ENCODE results near the gene LDAH.
"Not testable (repeated sequence)": the region's sequence is repeated elsewhere in the genome, so short reads cannot be mapped to it uniquely, and the experiment has no call there.

Gene LDAH

DNA sequence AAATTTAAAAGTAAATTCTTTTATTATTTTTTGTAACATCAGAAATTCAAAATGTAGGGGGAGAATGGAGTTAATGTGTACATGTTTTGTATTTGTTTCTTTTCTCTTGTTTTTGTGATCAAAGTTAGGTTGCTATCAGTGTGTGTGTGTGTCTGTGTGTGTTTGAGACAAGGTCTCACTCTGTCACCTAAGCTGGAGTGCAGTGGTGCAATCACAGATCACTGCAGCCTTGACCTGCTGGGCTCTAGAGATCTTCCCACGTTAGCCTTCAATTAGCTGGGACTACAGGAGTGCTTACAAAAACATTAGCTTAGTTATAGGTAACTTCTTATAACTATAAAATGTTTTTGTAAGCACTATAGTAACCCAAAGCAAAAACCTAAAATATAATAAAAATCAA, 105.3 kb downstream of the LDAH start:
- DNase-seq: no peak

DNA sequence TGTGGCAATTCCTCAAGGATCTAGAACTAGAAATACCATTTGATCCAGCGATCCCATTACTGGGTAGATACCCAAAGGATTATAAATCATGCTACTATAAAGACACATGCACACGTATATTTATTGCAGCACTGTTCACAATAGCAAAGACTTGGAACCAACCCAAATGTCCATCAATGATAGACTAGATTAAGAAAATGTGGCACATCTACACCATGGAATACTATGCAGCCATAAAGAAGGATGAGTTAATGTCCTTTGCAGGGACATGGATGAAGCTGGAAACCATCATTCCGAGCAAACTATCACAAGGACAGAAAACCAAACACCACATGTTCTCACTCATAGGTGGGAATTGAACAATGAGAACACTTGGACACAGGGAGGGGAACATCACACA, 106.7 kb downstream of the LDAH start:
- DNase-seq: not testable (repeated sequence)

DNA sequence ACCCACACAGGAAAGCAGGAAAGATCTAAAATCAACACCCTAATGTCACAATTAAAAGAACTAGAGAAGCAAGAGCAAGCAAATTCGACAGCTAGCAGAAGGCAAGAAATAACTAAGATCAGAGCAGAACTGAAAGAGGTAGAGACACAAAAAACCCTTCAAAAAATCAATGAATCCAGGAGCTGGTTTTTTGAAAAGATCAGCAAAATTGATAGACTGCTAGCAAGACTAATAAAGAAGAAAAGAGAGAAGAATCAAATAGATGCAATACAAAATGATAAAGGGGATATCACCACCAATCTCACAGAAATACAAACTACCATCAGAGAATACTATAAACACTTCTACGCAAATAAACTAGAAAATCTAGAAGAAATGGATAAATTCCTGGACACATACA, 108.5 kb downstream of the LDAH start:
- not testable (repeated sequence) for DNase-seq

DNA sequence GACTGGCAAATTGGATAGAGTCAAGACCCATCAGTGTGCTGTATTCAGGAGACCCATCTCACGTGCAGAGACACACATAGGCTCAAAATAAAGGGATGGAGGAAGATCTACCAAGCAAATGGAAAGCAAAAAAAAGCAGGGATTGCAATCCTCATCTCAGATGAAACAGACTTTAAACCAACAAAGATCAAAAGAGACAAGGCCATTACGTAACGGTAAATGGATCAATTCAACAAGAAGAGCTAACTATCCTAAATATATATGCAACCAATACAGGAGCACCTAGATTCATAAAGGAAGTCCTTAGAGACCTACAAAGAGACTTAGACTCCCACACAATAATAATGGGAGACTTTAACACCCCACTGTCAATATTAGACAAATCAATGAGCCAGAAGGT, 109.3 kb downstream of the LDAH start:
- not testable (repeated sequence) for DNase-seq

DNA sequence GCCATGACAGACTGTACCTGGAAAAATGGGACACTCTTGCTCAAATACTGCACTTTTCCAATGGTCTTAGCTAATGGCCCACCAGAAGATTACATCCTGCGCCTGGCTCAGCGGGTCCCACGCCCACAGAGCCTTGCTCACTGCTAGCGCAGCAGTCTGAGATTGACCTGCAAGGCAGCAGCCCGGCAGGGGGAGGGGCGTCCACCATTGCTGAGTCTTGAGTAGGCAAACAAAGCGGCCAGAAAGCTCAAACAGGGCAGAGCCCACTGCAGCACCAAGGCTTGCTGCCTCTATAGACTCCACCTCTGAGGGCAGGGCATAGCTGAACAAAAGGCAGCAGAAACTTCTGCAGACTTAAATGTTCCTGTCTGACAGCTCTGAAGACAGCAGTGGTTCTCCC, 111.3 kb downstream of the LDAH start:
- DNase-seq: not testable (repeated sequence)

DNA sequence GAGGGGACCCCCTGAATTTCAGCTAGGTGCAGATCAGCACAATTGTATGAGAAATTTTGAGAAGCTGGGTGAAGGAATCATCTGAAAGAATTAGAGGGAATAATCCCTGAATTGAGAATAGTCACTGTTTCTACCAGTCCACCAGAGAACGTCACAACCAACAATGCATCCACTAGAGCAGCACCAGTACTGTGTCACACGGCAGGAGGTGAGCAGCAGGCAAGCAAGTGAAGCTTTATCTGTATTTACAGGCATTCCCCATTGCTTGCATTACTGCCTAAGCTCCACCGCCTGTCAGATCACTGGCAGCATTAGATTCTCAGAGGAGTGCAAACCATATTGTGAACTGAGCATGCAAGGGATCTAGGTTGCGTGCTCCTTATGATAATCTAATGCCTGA, 115.3 kb downstream of the LDAH start:
- DNase-seq: no peak

DNA sequence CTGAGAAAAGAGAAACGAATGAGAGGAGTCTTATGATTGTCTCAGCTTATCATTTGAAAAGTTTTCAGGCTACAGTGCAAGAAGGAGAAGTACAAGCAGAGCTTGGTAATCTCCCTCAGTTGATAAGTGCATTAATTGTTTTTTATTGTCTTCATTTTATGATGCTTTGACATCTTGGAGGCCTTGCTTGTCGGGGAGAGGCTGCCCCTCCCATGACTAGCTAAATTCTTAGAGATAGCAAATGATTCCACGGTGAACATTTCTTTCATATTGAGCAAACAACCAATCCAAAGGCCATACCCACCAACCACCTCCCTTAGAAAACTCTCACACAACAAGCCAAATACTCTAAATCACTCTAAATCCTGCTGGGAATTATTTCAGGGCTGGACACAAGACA, 116.1 kb downstream of the LDAH start:
- no peak for DNase-seq

DNA sequence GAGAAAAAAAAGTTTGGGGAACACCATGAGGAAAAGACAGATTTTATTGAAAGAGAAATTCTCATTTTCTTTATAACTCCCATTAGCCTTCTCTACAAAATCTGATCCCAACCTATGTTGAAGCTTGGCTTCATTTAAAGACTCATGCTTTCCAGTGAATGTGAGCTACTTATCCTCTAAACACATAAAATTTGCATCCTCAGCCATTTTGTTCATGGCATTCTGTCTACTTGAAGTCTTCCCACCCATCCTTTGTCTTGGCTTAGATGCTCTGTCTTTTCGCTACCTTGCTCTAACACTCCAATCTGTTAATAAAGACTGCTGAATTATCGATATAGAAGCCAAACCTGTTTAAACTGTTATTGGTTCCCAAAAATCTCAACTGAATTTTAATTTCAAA, 116.7 kb downstream of the LDAH start:
- DNase-seq: no peak

DNA sequence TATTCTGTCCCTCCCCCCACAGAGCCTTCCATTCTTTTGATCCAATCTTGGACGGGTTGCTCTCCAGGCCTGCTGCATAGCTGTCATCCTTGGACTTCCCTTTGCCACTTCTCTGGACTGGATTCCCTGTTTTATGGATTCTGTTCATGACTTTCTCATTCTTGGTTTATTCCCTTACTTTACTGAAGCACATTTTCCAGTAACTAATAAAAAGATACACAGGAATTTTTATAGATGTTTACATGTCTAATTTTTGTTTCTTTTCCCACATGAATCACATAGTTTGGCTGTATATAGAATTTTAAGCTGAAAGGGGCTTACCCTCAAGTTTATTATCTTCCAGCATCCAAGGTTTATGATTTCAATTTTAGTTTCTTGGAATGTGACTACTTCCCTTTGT, 118.0 kb downstream of the LDAH start:
- no peak for DNase-seq

DNA sequence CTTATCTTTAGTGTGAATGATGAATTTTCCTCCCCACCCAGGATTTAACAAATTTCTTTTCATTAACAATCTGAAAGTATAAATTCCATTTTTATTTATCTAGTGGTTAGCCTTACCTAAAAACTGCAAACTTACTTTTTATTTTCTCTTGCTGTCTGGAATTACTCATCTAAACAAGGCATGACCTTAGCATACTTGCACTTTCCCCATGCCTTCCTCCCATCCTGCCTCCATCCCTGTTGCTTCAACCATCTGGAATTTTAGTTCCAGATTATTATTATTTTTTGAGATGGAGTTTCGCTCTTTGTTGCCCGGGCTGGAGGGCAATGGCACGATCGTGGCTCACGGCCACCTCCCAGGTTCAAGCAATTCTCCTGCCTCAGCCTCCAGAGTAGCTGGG, 120.3 kb downstream of the LDAH start:
- DNase-seq: no peak

DNA sequence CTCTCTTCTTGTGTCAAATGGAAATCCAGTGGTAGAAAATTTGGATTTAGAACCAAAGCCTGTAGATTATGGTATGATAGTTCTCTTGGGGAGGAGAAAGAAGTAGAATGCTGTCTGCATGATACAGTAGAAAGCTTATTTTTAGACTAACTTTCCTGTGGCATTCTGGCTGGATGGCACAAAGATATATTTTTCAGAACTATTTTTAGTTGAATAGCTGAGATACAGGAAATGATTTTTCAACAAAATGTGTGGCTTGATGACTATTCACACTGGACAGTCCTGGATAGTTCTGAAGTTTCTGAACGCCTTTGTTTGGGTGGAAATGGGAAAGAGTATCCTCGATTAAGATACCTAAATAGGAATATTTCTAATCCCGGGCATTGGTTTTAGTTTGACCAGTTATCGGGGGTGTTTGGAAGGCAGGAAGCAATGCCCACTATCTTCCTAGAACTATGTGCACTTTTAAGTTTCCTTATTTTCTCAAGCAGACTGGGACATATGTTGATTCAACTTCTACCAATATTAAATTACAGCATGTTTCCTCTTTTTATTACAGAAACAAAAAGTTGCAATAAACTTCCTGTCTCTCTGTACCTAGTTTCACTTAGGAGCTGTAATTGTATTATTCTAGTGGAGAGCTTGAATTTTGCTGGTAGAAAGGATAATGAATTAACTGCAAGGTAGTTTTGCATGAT, 123.8 kb downstream of the LDAH start:
- DNase-seq: no peak

DNA sequence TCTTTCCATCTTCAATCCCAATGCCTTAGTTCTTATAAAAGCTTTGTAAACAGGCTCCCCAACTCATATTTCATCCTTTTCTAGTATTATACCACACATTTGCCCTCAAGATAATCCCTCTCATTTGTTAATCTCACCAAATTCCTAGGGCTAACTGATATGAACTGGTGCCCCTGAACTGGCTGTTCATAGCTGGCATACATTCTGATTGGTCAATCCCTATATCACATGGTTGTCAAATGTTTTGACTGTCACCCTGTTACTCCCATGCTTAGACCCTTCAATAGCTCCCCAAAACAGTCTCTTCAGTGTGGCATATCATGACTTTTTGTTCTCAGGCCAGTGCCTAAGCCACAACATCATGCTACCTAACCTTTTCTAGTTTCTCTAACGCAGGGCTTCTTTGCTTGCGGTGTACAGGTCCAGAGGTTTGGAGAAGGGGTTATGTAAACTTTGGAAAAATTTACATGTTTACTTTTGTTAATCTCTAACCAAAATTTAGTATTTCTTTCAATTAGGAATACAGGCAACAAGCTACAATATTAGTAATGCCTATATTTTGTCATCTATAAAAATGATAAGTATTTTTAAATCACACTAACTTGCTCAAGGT, 125.5 kb downstream of the LDAH start:
- no peak for DNase-seq

DNA sequence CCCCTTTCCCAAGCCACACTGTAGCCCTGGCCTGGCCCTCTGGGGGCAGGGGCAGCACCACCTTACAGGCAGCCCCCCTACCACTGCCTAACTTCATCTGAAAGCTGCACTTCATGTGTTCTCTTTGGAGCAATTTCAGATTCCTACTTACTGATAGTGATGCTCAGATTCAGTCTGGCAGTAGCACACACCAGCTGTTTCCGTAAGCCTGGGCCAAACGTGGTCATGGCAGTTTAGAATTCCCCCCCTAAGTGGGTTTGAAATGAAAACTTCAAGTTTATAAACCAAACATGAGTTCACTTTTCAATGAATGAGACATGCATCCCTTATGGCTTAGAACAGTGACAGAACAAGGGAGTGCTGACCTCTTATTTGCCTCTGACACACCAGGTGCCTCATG, 126.5 kb downstream of the LDAH start:
- no peak for DNase-seq

DNA sequence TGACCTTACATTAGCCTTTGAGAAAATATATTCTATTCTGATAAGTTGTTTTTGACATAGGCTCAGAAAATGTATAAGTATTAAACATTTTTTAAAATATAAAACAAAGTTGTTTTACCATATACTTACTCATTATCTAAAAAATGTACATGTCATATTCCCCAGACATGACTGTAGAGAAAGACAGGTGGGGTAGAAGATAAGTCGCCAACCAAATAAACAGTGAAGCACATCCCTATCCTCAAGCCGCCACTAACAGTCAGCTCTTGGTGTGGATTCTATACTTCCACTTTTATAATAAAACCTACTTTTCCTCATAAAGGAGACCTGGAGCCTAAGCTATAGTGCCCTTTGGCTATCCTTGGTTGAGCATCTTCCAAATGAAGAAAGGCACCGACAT, 129.6 kb downstream of the LDAH start:
- no peak for DNase-seq

DNA sequence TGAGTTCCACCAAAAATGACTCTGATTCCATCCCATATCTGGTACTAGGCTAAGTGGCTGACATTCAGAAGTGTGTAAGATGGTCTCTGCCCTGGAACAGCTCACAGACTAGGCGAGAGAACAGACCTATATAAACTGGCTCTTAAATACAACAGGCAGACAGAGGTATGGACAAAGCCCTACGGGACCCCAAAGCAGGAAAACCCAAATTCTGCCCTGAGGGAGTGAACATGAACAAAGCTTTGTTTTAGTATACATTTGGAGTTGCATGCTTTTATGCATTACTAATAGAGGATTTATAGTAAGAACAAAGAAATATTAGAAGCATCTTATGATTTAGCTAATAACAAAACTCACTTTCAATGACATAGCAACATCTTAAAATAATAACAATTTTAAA, 130.8 kb downstream of the LDAH start:
- no peak for DNase-seq

DNA sequence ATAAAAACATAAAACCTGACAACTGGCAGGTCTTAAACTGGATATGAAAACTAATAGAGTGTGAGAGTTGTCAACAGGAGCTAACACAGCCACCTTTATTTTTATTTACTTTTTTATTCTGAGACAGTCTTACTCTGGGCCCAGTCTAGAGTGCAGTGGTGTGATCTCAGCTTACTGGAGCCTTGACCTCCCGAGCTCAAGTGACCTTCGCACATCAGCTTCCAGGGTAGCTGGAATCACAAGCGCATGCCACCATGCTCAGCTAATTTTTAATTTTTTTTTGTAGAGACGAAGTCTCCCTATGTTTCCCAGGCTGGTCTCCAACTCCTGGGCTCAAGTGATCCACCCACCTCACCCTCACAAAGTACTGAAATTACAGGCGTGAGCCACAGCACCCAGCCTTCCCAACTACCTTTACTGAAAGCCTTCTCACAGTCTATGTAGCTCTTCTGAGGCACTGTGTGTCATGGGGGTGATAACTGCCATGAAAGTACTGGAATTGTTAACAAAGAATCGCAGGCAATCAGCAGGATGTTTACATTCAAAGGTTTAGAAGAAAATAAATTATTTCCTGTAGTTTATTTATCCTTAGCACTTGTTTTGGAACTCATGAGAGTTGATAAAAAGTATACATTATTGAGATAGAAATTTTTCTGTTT, 131.7 kb downstream of the LDAH start:
- DNase-seq: no peak

DNA sequence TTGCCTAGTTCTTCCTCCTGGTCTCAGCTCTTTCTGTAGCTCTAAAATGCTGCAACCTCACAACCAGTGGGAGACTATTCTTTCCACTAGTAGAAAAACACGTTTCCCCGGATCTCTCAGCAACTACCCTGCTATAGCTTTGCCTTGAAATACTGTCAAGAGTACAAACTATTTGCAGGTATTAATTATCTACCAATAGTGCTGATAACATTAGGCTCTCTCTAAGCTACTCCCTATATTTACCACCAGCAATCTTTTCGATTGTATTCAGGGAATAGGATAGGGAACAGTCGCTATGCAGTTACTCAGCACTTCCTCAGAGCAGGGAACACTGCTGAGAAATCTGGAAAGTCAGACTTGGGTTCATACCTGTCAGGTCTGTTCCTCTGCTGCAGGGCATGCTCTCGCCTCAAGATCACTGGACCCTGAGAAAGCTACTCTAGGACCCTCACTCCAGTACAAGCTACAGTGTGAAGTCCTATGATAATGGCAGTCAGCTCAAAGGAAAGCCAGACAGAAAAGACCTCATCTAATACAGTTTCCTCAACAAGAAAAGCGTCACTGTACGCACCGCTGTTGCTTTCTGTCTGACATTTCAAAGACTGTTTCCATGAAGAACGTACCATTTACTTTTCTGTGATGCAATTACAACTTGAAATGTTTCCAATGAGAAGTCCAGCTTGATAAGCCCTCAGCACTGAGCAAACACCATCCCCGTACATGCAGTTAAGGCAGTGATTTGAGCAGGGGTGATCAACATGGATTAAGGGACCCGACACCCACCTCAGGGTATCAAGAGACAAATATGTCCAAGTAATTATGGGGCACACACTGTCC, 133.3 kb downstream of the LDAH start:
- DNase-seq: no peak

DNA sequence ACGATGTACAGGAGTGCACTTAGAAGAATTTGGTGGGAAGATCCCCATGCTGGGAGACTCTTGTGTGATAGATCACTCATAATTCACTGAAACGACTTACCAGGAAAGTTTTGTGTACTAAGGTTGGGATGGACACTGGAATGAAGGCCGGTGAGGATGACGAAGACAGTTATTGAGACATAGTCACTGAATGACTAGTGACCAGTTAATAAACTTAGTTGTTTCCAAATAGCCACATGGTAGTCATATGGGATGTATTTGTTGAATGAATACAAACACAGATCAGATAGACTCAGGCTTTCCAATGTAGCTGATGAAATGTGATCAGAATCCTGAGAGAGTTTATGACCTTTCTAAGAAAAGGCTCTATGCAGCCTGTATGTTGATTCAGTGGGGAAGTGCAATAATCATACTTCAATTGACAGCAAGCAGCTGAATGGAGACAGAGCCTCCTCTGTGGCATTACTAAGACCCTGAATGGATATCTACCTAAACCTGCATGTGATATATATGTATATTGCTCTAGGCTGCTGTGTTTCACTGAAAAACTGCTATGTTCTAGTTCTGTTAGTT, 135.6 kb downstream of the LDAH start:
- DNase-seq: no peak

DNA sequence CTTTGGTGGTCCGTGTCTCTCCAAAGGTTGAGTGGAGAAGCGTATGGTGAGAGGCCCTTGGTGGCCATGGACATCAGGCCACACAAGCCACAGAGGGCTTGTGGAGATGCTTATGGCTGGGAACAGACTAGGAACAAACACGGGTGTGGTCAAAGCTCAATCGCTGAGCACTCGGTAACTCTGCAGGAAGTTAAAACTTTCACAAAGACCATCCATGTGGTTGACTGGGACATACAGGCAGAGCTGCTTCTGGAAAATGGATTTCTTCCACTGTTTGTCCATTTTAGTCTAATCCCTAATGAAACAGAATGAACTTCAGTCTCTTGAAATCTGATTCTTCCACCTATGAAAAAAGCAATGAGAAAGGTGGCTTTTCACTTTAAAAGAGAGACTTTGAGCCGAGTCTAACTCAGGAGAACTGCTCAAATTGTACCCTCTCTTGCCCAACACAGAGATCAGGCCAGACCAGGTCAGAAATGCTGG, 138.3 kb downstream of the LDAH start:
- no peak for DNase-seq

DNA sequence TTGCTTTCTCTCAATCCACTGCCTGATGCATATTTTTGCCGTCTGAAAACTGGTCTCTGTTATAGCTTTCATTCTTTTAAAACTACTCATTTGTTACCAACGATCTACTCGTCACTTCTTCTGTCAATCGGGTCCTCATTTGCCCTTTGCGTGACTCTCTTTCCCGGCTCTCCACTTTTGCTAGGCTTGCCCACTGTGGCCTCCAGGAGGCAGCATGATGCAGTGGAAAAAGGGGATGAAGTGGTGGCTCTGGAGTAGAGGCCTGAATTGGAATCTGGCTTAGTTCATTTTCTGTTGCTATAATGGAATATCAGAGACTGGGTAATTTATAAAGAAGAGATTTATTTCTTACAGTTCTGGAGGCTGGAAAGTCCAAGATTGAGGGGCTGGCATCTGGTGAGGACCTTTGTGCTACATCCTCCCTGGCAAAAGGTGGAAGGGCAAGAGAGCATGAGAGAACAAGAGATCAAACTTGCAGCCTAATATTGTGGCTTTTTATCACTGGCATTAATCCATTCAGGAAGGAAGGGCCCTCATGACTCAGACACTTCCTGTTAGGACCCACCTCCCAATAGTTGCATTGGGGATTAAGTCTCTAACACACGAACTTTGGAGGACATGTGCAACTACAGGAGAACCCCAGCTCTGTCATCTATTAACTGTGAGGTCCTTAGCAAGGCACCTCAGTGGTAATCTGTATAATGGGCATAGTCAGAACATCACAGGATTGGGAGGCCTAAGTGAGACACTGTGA, 140.6 kb downstream of the LDAH start:
- DNase-seq: no peak

DNA sequence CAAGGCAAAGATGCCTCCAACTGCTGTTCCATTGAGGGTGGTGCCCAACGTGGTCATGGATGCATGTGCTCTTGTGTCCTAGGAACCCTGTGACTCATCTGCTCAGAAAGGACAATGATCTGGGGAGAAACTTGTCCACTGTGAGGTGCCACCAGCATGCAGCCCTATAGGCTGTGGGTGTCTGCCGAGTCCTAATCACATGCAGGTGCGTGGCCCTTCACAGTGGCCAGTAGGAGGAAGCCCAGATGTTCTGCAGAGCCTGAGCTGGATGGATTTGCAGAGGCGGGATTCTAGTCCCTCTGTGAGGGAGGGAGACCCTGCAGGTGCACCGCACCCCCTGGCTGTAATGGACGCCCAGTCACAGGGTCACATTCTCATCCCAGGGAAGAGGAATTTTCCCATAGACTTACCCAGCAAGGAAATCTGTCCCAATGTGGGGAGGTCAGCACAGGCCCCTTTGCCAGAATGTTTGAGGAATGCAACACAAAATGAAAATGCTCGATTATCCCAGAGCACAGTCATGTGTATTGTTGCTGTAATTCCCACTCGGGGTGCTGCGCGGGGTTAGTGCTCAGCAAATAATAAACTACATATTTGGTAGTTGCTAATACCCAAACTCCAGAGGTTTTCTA, 142.0 kb downstream of the LDAH start:
- no peak for DNase-seq

DNA sequence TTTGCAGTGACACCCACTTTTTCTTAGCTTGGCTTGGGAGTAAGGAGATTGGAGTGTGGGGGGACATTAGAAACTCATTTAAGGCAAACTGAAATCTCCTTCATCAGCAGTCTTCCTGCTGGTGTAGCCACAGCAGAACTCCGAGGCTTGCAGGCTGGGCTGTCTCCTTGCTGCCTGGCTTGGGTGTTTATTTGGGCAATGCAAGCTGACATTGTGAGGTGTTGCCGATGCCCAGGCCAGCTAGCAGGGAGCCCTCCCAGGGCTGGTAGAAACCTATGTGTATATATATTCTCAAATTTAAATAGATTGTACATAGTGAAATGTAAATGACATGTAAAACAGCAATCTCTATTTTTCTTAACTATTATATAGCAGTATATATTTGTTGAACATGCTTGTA, 144.1 kb downstream of the LDAH start:
- DNase-seq: no peak
